IPS-18c (cell line): ENCODE data around the gene AIFM3.
"Not testable (repeated sequence)": the region's sequence is repeated elsewhere in the genome, so short reads cannot be mapped to it uniquely, and the experiment has no call there.

Experiments
- H3K4me3 ChIP-seq: 2 replicates; pipeline ENCODE4 v1.7.0; 2013; ENCODE audit warnings: low read depth, mild to moderate bottlenecking, low read length, moderate library complexity; ENCODE audit not compliant: insufficient read depth
- H3K9me3 ChIP-seq: one replicate; pipeline ENCODE4 v1.6.1; 2013; ENCODE audit warnings: mild to moderate bottlenecking, low read length, moderate library complexity; ENCODE audit not compliant: control insufficient read depth, insufficient read depth

The AIFM3 gene

GRCh38 chr22:20965888-20966855, 883 bp upstream of the AIFM3 start:
- Histone ChIP-seq H3K4me3 (no peak overlapping the region), H3K9me3 (no peaks in the 10 kb centered on the region)

GRCh38 chr22:20967697-20968211, 699 bp downstream of the AIFM3 start:
- H3K4me3 ChIP-seq: 0 out of 2 replicates have a peak overlapping the region, but pooled peaks have one; percentile 20
- no peaks in the 10 kb centered on the region for H3K9me3 ChIP-seq

- Histone ChIP-seq H3K4me3 (no peak overlapping the region), H3K9me3 (no peaks in the 10 kb centered on the region)
Observed at GRCh38 chr22:20968281-20968977, 1.4 kb downstream of the AIFM3 start.

- Histone ChIP-seq H3K9me3 (no peaks in the 10 kb centered on the region), H3K4me3 (no peak overlapping the region)
Observed at GRCh38 chr22:20970939-20971657, 4.0 kb downstream of the AIFM3 start.

GRCh38 chr22:20972014-20972694, 5.1 kb downstream of the AIFM3 start:
- not testable (repeated sequence) for H3K4me3 ChIP-seq, H3K9me3 ChIP-seq

GRCh38 chr22:20972933-20973577, 6.0 kb downstream of the AIFM3 start:
- no peaks in the 10 kb centered on the region for H3K9me3 ChIP-seq
- H3K4me3 ChIP-seq: no peak overlapping the region

- peaks cover 4% of the 10 kb centered on the region for H3K9me3 ChIP-seq
- no peak overlapping the region for H3K4me3 ChIP-seq
Observed at GRCh38 chr22:20973634-20974286, 6.7 kb downstream of the AIFM3 start.

GRCh38 chr22:20974336-20974955, 7.4 kb downstream of the AIFM3 start:
- Histone ChIP-seq H3K4me3 (no peak overlapping the region), H3K9me3 (peaks cover 4% of the 10 kb centered on the region)

GRCh38 chr22:20975541-20976290, 8.7 kb downstream of the AIFM3 start:
- Histone ChIP-seq H3K9me3 (peaks cover 4% of the 10 kb centered on the region), H3K4me3 (no peak overlapping the region)

GRCh38 chr22:20976291-20976877, 9.3 kb downstream of the AIFM3 start:
- Histone ChIP-seq H3K4me3 (no peak overlapping the region), H3K9me3 (peaks cover 4% of the 10 kb centered on the region)

- Histone ChIP-seq H3K9me3 (peaks cover 4% of the 10 kb centered on the region), H3K4me3 (no peak overlapping the region)
Observed at GRCh38 chr22:20977019-20977418, 10.0 kb downstream of the AIFM3 start.

GRCh38 chr22:20977516-20978170, 10.6 kb downstream of the AIFM3 start:
- Histone ChIP-seq H3K4me3 (no peak overlapping the region), H3K9me3 (peaks cover 4% of the 10 kb centered on the region)

GRCh38 chr22:20978419-20978818, 11.4 kb downstream of the AIFM3 start:
- peak overlapping the region; percentile 5; the same call in 1 of the 2 replicates for H3K4me3 ChIP-seq
- peaks cover 4% of the 10 kb centered on the region for H3K9me3 ChIP-seq

GRCh38 chr22:20979243-20979809, 12.3 kb downstream of the AIFM3 start:
- Histone ChIP-seq H3K4me3 (peak overlapping the region; percentile 52), H3K9me3 (peaks cover 4% of the 10 kb centered on the region)
